CD4-positive, CD25-positive, alpha-beta regulatory T cell (primary cell): Measurements from ENCODE around the gene ASB18. TPM values are rescaled to one million over a fixed set of nuclear protein-coding genes. Genes with fewer than 3 reads are reported as not detected.

Experiments
- ATAC-seq, 2 donors: fragments of 150-1000 bp; cut with Tn5 transposase; one replicate each; pipeline ENCODE4 v1.10.0; 2021; ENCODE audit warnings: low read depth in 2 of 2, moderate number of reproducible peaks in 2 of 2, moderate library complexity in 1 of 2
- DNase-seq, 3 donors: peaks; one replicate each; pipeline versions ENCODE4 v3.0.0 to v3.0.0-alpha.2; 2012 to 2022; ENCODE audit warnings: mixed read lengths in 1 of 3
- H3K27ac ChIP-seq: one replicate; pipeline ENCODE4 v1.7.0; 2013; ENCODE audit warnings: mild to moderate bottlenecking, low read length; ENCODE audit not compliant: insufficient read depth, poor library complexity, severe bottlenecking
- H3K27me3 ChIP-seq: one replicate; pipeline ENCODE4 v1.7.0; 2013; ENCODE audit warnings: low read length; ENCODE audit not compliant: control insufficient read depth, insufficient read depth
- H3K36me3 ChIP-seq: one replicate; pipeline ENCODE4 v1.7.0; 2013; ENCODE audit warnings: mild to moderate bottlenecking, low read length, moderate library complexity; ENCODE audit not compliant: control insufficient read depth, insufficient read depth
- H3K4me1 ChIP-seq: 2 replicates; pipeline ENCODE4 v1.7.0; 2013; ENCODE audit warnings: mild to moderate bottlenecking, low read length; ENCODE audit not compliant: insufficient read depth, control insufficient read depth, poor library complexity, severe bottlenecking
- H3K4me3 ChIP-seq: one replicate; pipeline ENCODE4 v1.7.0; 2013; ENCODE audit warnings: low read depth, mild to moderate bottlenecking, low read length, moderate library complexity
- H3K9me3 ChIP-seq, 2 experiments: 1 replicate in 1 of 2; 2 replicates in 1 of 2; pipeline ENCODE4 v1.7.0; 2013; ENCODE audit warnings: low read length in 2 of 2, mild to moderate bottlenecking in 1 of 2, moderate library complexity in 1 of 2; ENCODE audit not compliant: control insufficient read depth in 2 of 2
- H3K27ac Mint-ChIP-seq, 3 donors: one replicate each; pipeline ENCODE4 v1.8.0; 2020 to 2022; ENCODE audit warnings: mild to moderate bottlenecking in 3 of 3, mixed read lengths in 3 of 3, moderate library complexity in 2 of 3
- H3K27me3 Mint-ChIP-seq: one replicate; pipeline ENCODE4 v1.8.0; 2022; ENCODE audit warnings: mild to moderate bottlenecking, mixed read lengths
- H3K36me3 Mint-ChIP-seq: one replicate; pipeline ENCODE4 v1.8.0; 2020; ENCODE audit warnings: mixed read lengths
- H3K4me1 Mint-ChIP-seq, 4 donors: one replicate each; pipeline ENCODE4 v1.8.0; 2020 to 2022; ENCODE audit warnings: mixed read lengths in 4 of 4, mild to moderate bottlenecking in 1 of 4
- H3K4me3 Mint-ChIP-seq, 4 donors: one replicate each; pipeline ENCODE4 v1.8.0; 2020 to 2022; ENCODE audit warnings: mild to moderate bottlenecking in 4 of 4, mixed read lengths in 4 of 4, moderate library complexity in 3 of 4
- H3K9me3 Mint-ChIP-seq, 7 donors: one replicate each; pipeline ENCODE4 v1.8.0; 2020 to 2022; ENCODE audit warnings: mixed read lengths in 7 of 7, mild to moderate bottlenecking in 3 of 7, moderate library complexity in 2 of 7
- polyA plus RNA-seq, 4 donors: library from polyadenylated mRNA; unstranded; fragments of 300-500 nt; fragmentation: Illumina TruSeq; gene quantifications; one replicate each; pipeline ENCODE4 v1.2.3, GENCODE V29; 2021
- total RNA-seq: library from RNA; stranded (reverse); gene quantifications from one replicate; pipeline ENCODE4 v1.2.3, GENCODE V29; 2022

Gene ASB18
- total and polyA plus RNA-seq, 5 donors from 2014 or later, result not detected

- ATAC-seq, result no peak
- H3K4me1 ChIP-seq, result no peaks in the 10 kb centered on the region
- Mint-ChIP-seq H3K9me3 (no peaks in the 10 kb centered on the region), H3K27ac (no peak overlapping the region), H3K4me3 (no peak overlapping the region), H3K4me1 (no peaks in the 10 kb centered on the region), H3K36me3 (no peaks in the 10 kb centered on the region), H3K27me3 (peaks cover 15% of the 10 kb centered on the region)
- H3K9me3 ChIP-seq, result no peaks in the 10 kb centered on the region
- H3K27ac ChIP-seq, result no peak overlapping the region
- no peak for DNase-seq
- no peaks in the 10 kb centered on the region for H3K36me3 ChIP-seq
- H3K27me3 ChIP-seq, result no peaks in the 10 kb centered on the region
- H3K4me3 ChIP-seq, result no peak overlapping the region
These were observed 67.8 kb downstream of the ASB18 start for GRCh38 chr2:236196366-236196765.

- Mint-ChIP-seq H3K27me3 (peaks cover 15% of the 10 kb centered on the region), H3K36me3 (no peaks in the 10 kb centered on the region), H3K27ac (no peak overlapping the region), H3K4me3 (no peak overlapping the region), H3K9me3 (no peaks in the 10 kb centered on the region), H3K4me1 (no peaks in the 10 kb centered on the region)
- H3K36me3 ChIP-seq, result no peaks in the 10 kb centered on the region
- H3K27me3 ChIP-seq, result no peaks in the 10 kb centered on the region
- no peak overlapping the region for H3K27ac ChIP-seq
- no peak overlapping the region for H3K4me3 ChIP-seq
- no peaks in the 10 kb centered on the region for H3K9me3 ChIP-seq
- DNase-seq, result no peak
- no peaks in the 10 kb centered on the region for H3K4me1 ChIP-seq
- ATAC-seq, result no peak
These were observed 68.5 kb downstream of the ASB18 start for GRCh38 chr2:236195726-236196125.

- no peaks in the 10 kb centered on the region for H3K36me3 ChIP-seq
- H3K4me1 ChIP-seq, result no peaks in the 10 kb centered on the region
- DNase-seq, result no peak
- no peaks in the 10 kb centered on the region for H3K27me3 ChIP-seq
- Mint-ChIP-seq H3K4me3 (no peak overlapping the region), H3K27me3 (peaks cover 15% of the 10 kb centered on the region), H3K27ac (no peak overlapping the region), H3K36me3 (no peaks in the 10 kb centered on the region), H3K9me3 (no peaks in the 10 kb centered on the region), H3K4me1 (no peaks in the 10 kb centered on the region)
- no peaks in the 10 kb centered on the region for H3K9me3 ChIP-seq
- ATAC-seq, result no peak
- no peak overlapping the region for H3K4me3 ChIP-seq
- no peak overlapping the region for H3K27ac ChIP-seq
These were observed 69.4 kb downstream of the ASB18 start for GRCh38 chr2:236194786-236195185.

DNA sequence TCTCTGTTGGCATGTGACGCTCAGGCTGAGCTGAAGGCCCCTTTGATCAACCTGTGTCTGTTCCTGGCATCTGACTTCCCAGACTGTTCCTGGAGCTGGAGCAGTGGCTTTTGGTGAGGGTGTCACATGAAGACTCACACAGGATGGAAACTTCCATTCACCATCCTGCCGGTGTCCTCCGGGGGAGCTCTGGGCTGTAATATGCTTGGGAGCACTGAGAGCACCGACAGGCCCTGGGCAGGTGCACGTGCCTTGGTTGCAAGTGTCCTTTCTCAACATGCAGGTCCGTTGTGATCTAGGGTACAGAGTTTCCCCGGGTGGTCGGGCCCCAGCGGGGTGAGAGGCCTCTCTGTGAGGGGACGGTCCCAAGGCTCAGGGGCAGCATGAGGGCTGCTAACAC, 71.2 kb downstream of the ASB18 start:
- Histone ChIP-seq H3K9me3 (no peaks in the 10 kb centered on the region), H3K4me3 (no peak overlapping the region), H3K27me3 (no peaks in the 10 kb centered on the region), H3K4me1 (no peaks in the 10 kb centered on the region), H3K27ac (no peak overlapping the region), H3K36me3 (no peaks in the 10 kb centered on the region)
- no peaks in the 10 kb centered on the region for H3K36me3 Mint-ChIP-seq
- H3K4me1 Mint-ChIP-seq, result no peaks in the 10 kb centered on the region
- peaks cover 8% of the 10 kb centered on the region for H3K27me3 Mint-ChIP-seq
- no peak for DNase-seq
- no peak overlapping the region for H3K4me3 Mint-ChIP-seq
- no peak for ATAC-seq
- H3K27ac Mint-ChIP-seq, result no peak overlapping the region
- peaks cover 0 to 1% (median 0%) of the 10 kb centered on the region in 7 donors for H3K9me3 Mint-ChIP-seq

- Histone ChIP-seq H3K9me3 (no peaks in the 10 kb centered on the region), H3K36me3 (no peaks in the 10 kb centered on the region), H3K4me3 (no peak overlapping the region), H3K4me1 (no peaks in the 10 kb centered on the region), H3K27me3 (no peaks in the 10 kb centered on the region), H3K27ac (no peak overlapping the region)
- no peak for ATAC-seq
- no peak overlapping the region for H3K4me3 Mint-ChIP-seq
- H3K27me3 Mint-ChIP-seq, result peaks cover 4% of the 10 kb centered on the region
- H3K9me3 Mint-ChIP-seq, result peaks cover 0 to 1% (median 0%) of the 10 kb centered on the region in 7 donors
- no peaks in the 10 kb centered on the region for H3K36me3 Mint-ChIP-seq
- H3K4me1 Mint-ChIP-seq, result no peaks in the 10 kb centered on the region
- H3K27ac Mint-ChIP-seq, result no peak overlapping the region
- DNase-seq, result no peak
These were observed 73.5 kb downstream of the ASB18 start for GRCh38 chr2:236190674-236191073.

- no peaks in the 10 kb centered on the region for H3K9me3 ChIP-seq
- H3K27ac ChIP-seq, result no peak overlapping the region
- Mint-ChIP-seq H3K9me3 (peaks cover 0 to 5% (median 0%) of the 10 kb centered on the region in 7 donors), H3K36me3 (no peaks in the 10 kb centered on the region), H3K27me3 (peaks cover 45% of the 10 kb centered on the region), H3K27ac (no peak overlapping the region), H3K4me1 (peaks cover 0 to 3% (median under 1%) of the 10 kb centered on the region in 4 donors), H3K4me3 (no peak overlapping the region)
- ATAC-seq (no peak), DNase-seq (no peak)
- no peaks in the 10 kb centered on the region for H3K4me1 ChIP-seq
- no peaks in the 10 kb centered on the region for H3K36me3 ChIP-seq
- no peak overlapping the region for H3K4me3 ChIP-seq
- H3K27me3 ChIP-seq, result peaks cover 15% of the 10 kb centered on the region
These were observed 79.5 kb downstream of the ASB18 start for GRCh38 chr2:236184701-236185100.

- H3K4me1 ChIP-seq, result peaks cover 5% of the 10 kb centered on the region
- H3K36me3 ChIP-seq, result no peaks in the 10 kb centered on the region
- Mint-ChIP-seq H3K9me3 (peaks cover 0 to 5% (median 0%) of the 10 kb centered on the region in 7 donors), H3K4me3 (no peak overlapping the region), H3K4me1 (peaks cover 0 to 7% (median 1%) of the 10 kb centered on the region in 4 donors), H3K36me3 (no peaks in the 10 kb centered on the region), H3K27ac (no peak overlapping the region), H3K27me3 (peaks cover 70% of the 10 kb centered on the region)
- no peak overlapping the region for H3K4me3 ChIP-seq
- no peak overlapping the region for H3K27ac ChIP-seq
- DNase-seq (peak in 1 of 3 donors; percentile 38), ATAC-seq (no peak)
- H3K9me3 ChIP-seq, result no peaks in the 10 kb centered on the region
- H3K27me3 ChIP-seq, result peaks cover 21% of the 10 kb centered on the region
These were observed 83.3 kb downstream of the ASB18 start for GRCh38 chr2:236180831-236181453.

GRCh38 chr2:236180076-236180816, 84.0 kb downstream of the ASB18 start:
- Histone ChIP-seq H3K27me3 (peaks cover 23% of the 10 kb centered on the region), H3K4me1 (peaks cover 5% of the 10 kb centered on the region), H3K4me3 (no peak overlapping the region), H3K36me3 (no peaks in the 10 kb centered on the region), H3K27ac (no peak overlapping the region), H3K9me3 (no peaks in the 10 kb centered on the region)
- H3K27ac Mint-ChIP-seq, result no peak overlapping the region
- H3K27me3 Mint-ChIP-seq, result peaks cover 77% of the 10 kb centered on the region
- ATAC-seq (no peak), DNase-seq (no peak)
- peaks cover 0 to 7% (median 1%) of the 10 kb centered on the region in 4 donors for H3K4me1 Mint-ChIP-seq
- H3K4me3 Mint-ChIP-seq, result no peak overlapping the region
- H3K9me3 Mint-ChIP-seq, result peaks cover 0 to 5% (median 0%) of the 10 kb centered on the region in 7 donors
- H3K36me3 Mint-ChIP-seq, result no peaks in the 10 kb centered on the region
